ENCODE results near the gene ARL17A.
"Not testable (repeated sequence)": the region's sequence is repeated elsewhere in the genome, so short reads cannot be mapped to it uniquely, and the experiment has no call there.

DNA sequence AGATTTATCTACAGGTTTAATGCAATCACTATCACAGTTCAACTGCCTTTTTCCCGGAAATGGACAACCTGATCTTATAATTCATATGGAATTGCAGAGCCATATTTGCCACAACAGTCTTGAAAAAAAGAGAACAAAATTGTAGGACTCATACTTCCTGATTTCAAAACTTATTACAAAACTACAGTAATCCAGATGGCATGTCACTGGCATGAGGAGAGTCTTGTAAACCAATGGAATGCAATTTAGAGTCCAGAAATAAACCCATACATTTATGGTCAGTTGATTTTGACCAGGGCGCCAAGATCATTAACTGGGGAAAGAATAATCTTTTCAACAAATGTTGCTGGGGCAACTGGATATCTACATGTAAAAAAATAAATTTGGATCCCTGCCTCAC lies 31.8 kb upstream of the ARL17A start:
- TF ChIP-seq, protein P1, sequence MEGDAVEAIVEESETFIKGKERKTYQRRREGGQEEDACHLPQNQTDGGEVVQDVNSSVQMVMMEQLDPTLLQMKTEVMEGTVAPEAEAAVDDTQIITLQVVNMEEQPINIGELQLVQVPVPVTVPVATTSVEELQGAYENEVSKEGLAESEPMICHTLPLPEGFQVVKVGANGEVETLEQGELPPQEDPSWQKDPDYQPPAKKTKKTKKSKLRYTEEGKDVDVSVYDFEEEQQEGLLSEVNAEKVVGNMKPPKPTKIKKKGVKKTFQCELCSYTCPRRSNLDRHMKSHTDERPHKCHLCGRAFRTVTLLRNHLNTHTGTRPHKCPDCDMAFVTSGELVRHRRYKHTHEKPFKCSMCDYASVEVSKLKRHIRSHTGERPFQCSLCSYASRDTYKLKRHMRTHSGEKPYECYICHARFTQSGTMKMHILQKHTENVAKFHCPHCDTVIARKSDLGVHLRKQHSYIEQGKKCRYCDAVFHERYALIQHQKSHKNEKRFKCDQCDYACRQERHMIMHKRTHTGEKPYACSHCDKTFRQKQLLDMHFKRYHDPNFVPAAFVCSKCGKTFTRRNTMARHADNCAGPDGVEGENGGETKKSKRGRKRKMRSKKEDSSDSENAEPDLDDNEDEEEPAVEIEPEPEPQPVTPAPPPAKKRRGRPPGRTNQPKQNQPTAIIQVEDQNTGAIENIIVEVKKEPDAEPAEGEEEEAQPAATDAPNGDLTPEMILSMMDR (IDR thresholded peaks at IDR 0.05; ENCODE audit: poor library complexity, severe bottlenecking) = not testable (repeated sequence)
- TF ChIP-seq REST (IDR thresholded peaks at IDR 0.05; ENCODE audit: borderline replicate concordance); TAF1 (IDR thresholded peaks at IDR 0.05; ENCODE audit: low read depth); EP300 (conservative IDR thresholded peaks at IDR 0.05; ENCODE audit: poor library complexity, severe bottlenecking): not testable (repeated sequence)

Measured in neural cell (in vitro differentiated cells).